ENCODE data around the gene WSB1.

DNA sequence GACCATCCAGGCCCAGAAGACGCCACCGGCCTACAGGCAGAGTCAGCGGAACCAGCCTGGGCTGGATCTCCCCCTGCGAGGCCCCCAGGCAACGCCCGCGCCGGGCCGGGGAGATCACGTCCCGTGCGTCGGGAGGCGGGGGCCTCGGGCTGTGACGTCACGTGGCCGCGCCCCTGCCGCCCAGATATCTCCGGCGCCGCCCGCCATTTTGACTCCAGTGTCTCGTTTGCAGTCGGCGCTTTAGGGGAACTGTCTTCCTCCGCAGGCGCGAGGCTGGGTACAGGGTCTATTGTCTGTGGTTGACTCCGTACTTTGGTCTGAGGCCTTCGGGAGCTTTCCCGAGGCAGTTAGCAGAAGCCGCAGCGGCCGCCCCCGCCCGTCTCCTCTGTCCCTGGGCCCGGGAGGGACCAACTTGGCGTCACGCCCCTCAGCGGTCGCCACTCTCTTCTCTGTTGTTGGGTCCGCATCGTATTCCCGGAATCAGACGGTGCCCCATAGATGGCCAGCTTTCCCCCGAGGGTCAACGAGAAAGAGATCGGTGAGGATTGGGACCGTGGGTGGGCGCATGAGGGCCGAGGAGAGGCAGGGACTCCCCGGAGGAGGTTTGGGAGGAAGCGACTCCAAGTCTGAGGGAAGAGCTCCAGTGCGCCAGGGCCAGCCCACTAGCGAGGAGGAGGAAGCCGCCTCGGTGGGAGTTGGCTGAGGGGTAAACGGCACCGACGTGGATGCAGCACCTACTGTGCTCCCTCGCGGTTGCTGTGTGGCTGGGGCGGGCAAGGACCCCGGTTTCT lies at the start of gene WSB1:
- TF ChIP-seq POLR2A (IDR thresholded peaks at IDR 0.05; ENCODE audit: low read depth, low read length) (peak; percentile 99), POLR2AphosphoS5 (IDR thresholded peaks at IDR 0.05; ENCODE audit: low read depth, low read length) (peak; percentile 99), TAF1 (IDR thresholded peaks at IDR 0.05; ENCODE audit: low read depth, low read length) (peak; percentile 98), POU2F2 (IDR thresholded peaks at IDR 0.05; ENCODE audit: low read depth, low read length) (peak; percentile 84; the same call in 1 of the 2 replicates), SPI1 (IDR thresholded peaks at IDR 0.05; ENCODE audit: low read depth, low read length) (peak; percentile 41; the same call in 1 of the 2 replicates), PAX5 (IDR thresholded peaks at IDR 0.05; ENCODE audit: insufficient read depth, low read length, severe bottlenecking) (no peak)
